HepG2 (cell line): ENCODE measurements around the gene SLC6A16. TPM values are rescaled to one million over a fixed set of nuclear protein-coding genes. Genes with fewer than 3 reads are reported as not detected.

Source experiments
- ATAC-seq: fragments of 200-7000 bp; cut with Tn5 transposase; 3 replicates; pipeline ENCODE4 v1.9.1; 2020; ENCODE audit warnings: mild to moderate bottlenecking, moderate library complexity
- BruUV-seq: library from RNA; stranded (reverse); fragments of 400-500 nt; replicated peaks from 2 replicates; lab custom pipeline; 2021; lab: Mats Ljungman, UMichigan
- CTCF ChIA-PET: fragments of 300-600 bp; formaldehyde crosslinking; extraction: SDS; loops from one replicate; lab custom pipeline; 2021; ENCODE audit warnings: low total read pairs, inconsistent platforms, low intra/inter-chr PET ratio; lab: Yijun Ruan, JAX
- POLR2A ChIA-PET: fragments of 350-600 bp; sonication (Branson Sonifier 250); formaldehyde crosslinking; loops from one replicate; lab custom pipeline; 2020; ENCODE audit warnings: antibody characterized with exemption, inconsistent platforms; lab: Yijun Ruan, JAX
- DNase-seq: peaks from one replicate; pipeline ENCODE4 v3.0.0-alpha.2; 2015; ENCODE audit warnings: low spot score
- FAIRE-seq: peaks from 3 replicates; lab custom pipeline; 2011; peaks lifted over from hg19 to GRCh38; lab: Jason Lieb, UNC
- H2AFZ ChIP-seq: one replicate; pipeline ENCODE4 v1.6.1; 2011; ENCODE audit warnings: low read length, inconsistent platforms
- H3K27ac ChIP-seq: fragments of 300-600 bp; 3 replicates; pipeline ENCODE4 v1.8.0; 2011; ENCODE audit warnings: mixed run types, mild to moderate bottlenecking, mixed read lengths, low read length, inconsistent platforms; ENCODE audit not compliant: insufficient read depth; ENCODE audit errors: extremely low read length
- H3K27me3 ChIP-seq, 2 experiments: fragments of 200-600 bp in 1 of 2; 2 replicates in 1 of 2; 3 replicates in 1 of 2; pipeline versions ENCODE4 v1.6.0 to v1.8.0; 2011; ENCODE audit warnings: low read length in 2 of 2, mild to moderate bottlenecking in 2 of 2, moderate library complexity in 2 of 2, inconsistent platforms in 1 of 2; ENCODE audit not compliant: insufficient read depth in 2 of 2, control insufficient read depth in 1 of 2
- H3K36me3 ChIP-seq, 2 experiments: fragments of 200-600 bp in 1 of 2; replicated peaks in 1 of 2; 2 replicates in 1 of 2; 3 replicates in 1 of 2; pipeline versions ENCODE4 v1.5.1 to v1.8.0; 2011; ENCODE audit warnings: low read length in 2 of 2, inconsistent platforms in 1 of 2; ENCODE audit not compliant: insufficient read depth in 2 of 2, control insufficient read depth in 1 of 2
- H3K4me1 ChIP-seq: 2 replicates; pipeline ENCODE4 v1.5.1; 2012; ENCODE audit warnings: low read length, inconsistent platforms; ENCODE audit not compliant: insufficient read depth
- H3K4me2 ChIP-seq: 2 replicates; pipeline ENCODE4 v1.6.0; 2011; ENCODE audit warnings: low read depth, low read length, inconsistent platforms
- H3K4me3 ChIP-seq, 3 experiments: fragments of 200-600 bp in 1 of 3; sonication (generic), shearing (Covaris generic) in 1 of 3; replicated peaks in 1 of 3; 2 replicates each; pipeline ENCODE4 v1.5.1; 2011 to 2016; ENCODE audit warnings: low read length in 3 of 3, inconsistent platforms in 2 of 3, low read depth in 2 of 3, mild to moderate bottlenecking in 2 of 3, control low read depth in 1 of 3, mixed read lengths in 1 of 3; ENCODE audit not compliant: insufficient read depth in 1 of 3
- H3K79me2 ChIP-seq: one replicate; pipeline ENCODE4 v1.6.1; 2011; ENCODE audit warnings: low read length, inconsistent platforms; ENCODE audit not compliant: insufficient read depth
- H3K9ac ChIP-seq: 2 replicates; pipeline ENCODE4 v1.6.0; 2011; ENCODE audit warnings: mild to moderate bottlenecking, low read depth, low read length, inconsistent platforms; ENCODE audit not compliant: insufficient read depth
- H3K9me3 ChIP-seq: 2 replicates; pipeline ENCODE4 v1.5.1; 2012; ENCODE audit warnings: mild to moderate bottlenecking, low read length
- H4K20me1 ChIP-seq: 2 replicates; pipeline ENCODE4 v1.6.0; 2011; ENCODE audit warnings: inconsistent platforms, mild to moderate bottlenecking, low read length, moderate library complexity; ENCODE audit not compliant: insufficient read depth
- ARHGAP35 ChIP-seq: sonication (generic); formaldehyde crosslinking; IDR thresholded peaks from 2 replicates; pipeline ENCODE4 v1.9.0; 2022; ENCODE audit warnings: mild to moderate bottlenecking, inconsistent platforms, moderate library complexity, missing genetic modification reagents, borderline replicate concordance
- ATF4 ChIP-seq, 2 experiments: fragments of 450-650 bp in 1 of 2; sonication (generic) in 1 of 2; formaldehyde crosslinking; IDR thresholded peaks; 2 replicates each; pipeline versions ENCODE4 v1.5.0 to v1.8.0; 2020 to 2022; ENCODE audit warnings: mild to moderate bottlenecking in 1 of 2, missing genetic modification reagents in 1 of 2
- GATAD2A ChIP-seq: IDR thresholded peaks from 2 replicates; pipeline ENCODE4 v1.6.1; 2016
- GFI1 ChIP-seq: sonication (generic); formaldehyde crosslinking; IDR thresholded peaks from 2 replicates; pipeline ENCODE4 v1.5.0; 2020; ENCODE audit warnings: missing genetic modification reagents, mild to moderate bottlenecking, borderline replicate concordance
- HNF1A ChIP-seq, 2 experiments: sonication (generic) in 1 of 2; formaldehyde crosslinking in 1 of 2; IDR thresholded peaks; 2 replicates each; pipeline versions ENCODE4 v1.4.0 to v1.6.1; 2016 to 2020; ENCODE audit warnings: borderline replicate concordance in 1 of 2, low read depth in 1 of 2, mild to moderate bottlenecking in 1 of 2, missing genetic modification reagents in 1 of 2
- HNF4G ChIP-seq, 2 experiments: sonication (generic) in 1 of 2; formaldehyde crosslinking in 1 of 2; IDR thresholded peaks; 2 replicates each; pipeline versions ENCODE4 v1.4.0 to v1.6.1; 2011 to 2020; ENCODE audit warnings: borderline replicate concordance in 2 of 2, low read depth in 2 of 2, mild to moderate bottlenecking in 2 of 2, low read length in 1 of 2, missing genetic modification reagents in 1 of 2, moderate library complexity in 1 of 2
- NR1H2 ChIP-seq: sonication (generic); formaldehyde crosslinking; IDR thresholded peaks from 2 replicates; pipeline ENCODE4 v1.8.1; 2022; ENCODE audit warnings: low read depth, missing genetic modification reagents, borderline replicate concordance
- PAF1 ChIP-seq: IDR thresholded peaks from 2 replicates; pipeline ENCODE4 v1.6.1; 2016; ENCODE audit warnings: missing genetic modification reagents, missing compliant biosample characterization
- PLSCR1 ChIP-seq: sonication (generic); formaldehyde crosslinking; IDR thresholded peaks from 2 replicates; pipeline ENCODE4 v1.5.0; 2020; ENCODE audit warnings: missing genetic modification reagents, mild to moderate bottlenecking, borderline replicate concordance
- REPIN1 ChIP-seq: sonication (generic); formaldehyde crosslinking; IDR thresholded peaks from 2 replicates; pipeline ENCODE4 v1.8.0; 2022; ENCODE audit warnings: missing genetic modification reagents, low read depth, mild to moderate bottlenecking, borderline replicate concordance
- REXO4 ChIP-seq: sonication (generic); formaldehyde crosslinking; IDR thresholded peaks from 2 replicates; pipeline ENCODE4 v1.8.0; 2022; ENCODE audit warnings: missing genetic modification reagents, mild to moderate bottlenecking, borderline replicate concordance
- ZFY ChIP-seq: sonication (generic); formaldehyde crosslinking; IDR thresholded peaks from 2 replicates; pipeline ENCODE4 v1.4.0; 2020; ENCODE audit warnings: missing genetic modification reagents
- ZNF446 ChIP-seq: sonication (generic); formaldehyde crosslinking; IDR thresholded peaks from 2 replicates; pipeline ENCODE4 v1.5.0; 2020; ENCODE audit warnings: mild to moderate bottlenecking, missing genetic modification reagents
- ZNF564 ChIP-seq: sonication (generic); formaldehyde crosslinking; IDR thresholded peaks from 2 replicates; pipeline ENCODE4 v1.8.1; 2023; ENCODE audit warnings: mild to moderate bottlenecking, missing genetic modification reagents
- ZNF816 ChIP-seq: sonication (generic); formaldehyde crosslinking; IDR thresholded peaks from 2 replicates; pipeline ENCODE4 v1.8.0; 2022; ENCODE audit warnings: missing genetic modification reagents, mild to moderate bottlenecking, borderline replicate concordance
- in situ Hi-C: cut with HindIII; loops from 2 replicates; pipeline ENCODE4 v1.10.0; 2017; ENCODE audit warnings: low pct_unique_long_range_greater_than_20kb; ENCODE audit not compliant: extremely low pct_ligation_motif_present
- intact Hi-C: fragments of 100-400 bp; cut with micrococcal nuclease; formaldehyde crosslinking; loops from one replicate; pipeline ENCODE4 v1.10.0; 2022; ENCODE audit not compliant: unreplicated experiment
- polyA plus RNA-seq, 8 experiments: library from polyadenylated mRNA; depleted of rRNA in 3 of 8; stranded (reverse) in 7 of 8; unstranded in 1 of 8; fragments of >200 nt; fragmentation: Illumina TruSeq in 4 of 8; extraction: Trizol in 4 of 8; gene quantifications; 2 replicates each; pipeline versions ENCODE4 v1.2.1 to v1.2.3, GENCODE V29; 2011 to 2016; ENCODE audit warnings: low read depth in 4 of 8, missing spikeins in 1 of 8, mixed read lengths in 1 of 8; ENCODE audit not compliant: insufficient read depth in 1 of 8
- total RNA-seq, 5 experiments: library from RNA; depleted of rRNA; stranded (reverse); fragments of >200 nt; fragmentation: Illumina TruSeq; extraction: Trizol; gene quantifications; 2 replicates each; pipeline ENCODE4 v1.2.3, GENCODE V29; 2016; ENCODE audit warnings: low read depth in 1 of 5
- TF ChIP-seq, protein P1 (sequence below): sonication (generic); formaldehyde crosslinking; IDR thresholded peaks from 2 replicates; pipeline ENCODE4 v1.5.1; 2020; ENCODE audit warnings: missing genetic modification reagents, mild to moderate bottlenecking, borderline replicate concordance

SLC6A16 gene
- total and polyA plus RNA-seq, 2 of the 13 experiments (the other 11 are each of a cell fraction or from before 2014, with no cell fraction given) = 0.07 to 0.18 TPM

DNA sequence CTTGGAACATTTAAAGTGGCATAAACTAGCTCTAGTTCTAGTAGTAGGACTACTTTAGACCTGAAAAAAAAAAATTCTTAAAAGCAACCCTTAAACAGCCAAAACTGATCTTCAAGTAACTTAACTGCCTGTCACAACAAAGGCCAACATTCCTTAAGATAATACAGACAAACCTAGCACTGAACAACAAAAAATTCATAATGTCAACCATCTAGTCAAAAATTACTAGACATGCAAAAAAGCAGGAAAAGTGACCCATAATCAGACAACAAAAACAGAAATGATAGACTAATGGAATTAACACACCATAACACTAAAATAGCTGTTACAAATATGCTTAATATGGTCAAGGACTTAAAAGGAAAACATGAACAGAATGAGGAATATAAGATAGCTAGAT lies 6.7 kb downstream of the SLC6A16 start:
- no peaks in the 10 kb centered on the region for H3K9me3 ChIP-seq
- DNase-seq = no peak
- H3K9ac ChIP-seq = no peak overlapping the region
- ChIA-PET POLR2A (no interaction called here), CTCF (no interaction called here)
- H3K36me3 ChIP-seq = no peaks in the 10 kb centered on the region
- intact Hi-C loops (no loop called here), in situ Hi-C loops (no loop called here)
- no peaks in the 10 kb centered on the region for H3K4me1 ChIP-seq
- H3K27me3 ChIP-seq = no peaks in the 10 kb centered on the region
- no peak for FAIRE-seq
- H3K4me2 ChIP-seq = no peak overlapping the region
- no peak overlapping the region for H3K27ac ChIP-seq
- no peak for TF ChIP-seq ZNF446
- TF ChIP-seq GATAD2A (CRISPR knock-in tag) = no peak
- no peak for TF ChIP-seq ZNF564
- no peak for TF ChIP-seq NR1H2
- TF ChIP-seq REXO4 (CRISPR knock-in tag) = no peak
- no peak for TF ChIP-seq HNF1A (IDR thresholded peaks at IDR 0.05; ENCODE audit: low read depth)
- TF ChIP-seq HNF1A (CRISPR knock-in tag; IDR thresholded peaks at IDR 0.05; ENCODE audit: borderline replicate concordance) = no peak
- no peak for TF ChIP-seq ZFY
- TF ChIP-seq ATF4 (CRISPR knock-in tag; IDR thresholded peaks at IDR 0.05) = no peak
- TF ChIP-seq, protein P1, sequence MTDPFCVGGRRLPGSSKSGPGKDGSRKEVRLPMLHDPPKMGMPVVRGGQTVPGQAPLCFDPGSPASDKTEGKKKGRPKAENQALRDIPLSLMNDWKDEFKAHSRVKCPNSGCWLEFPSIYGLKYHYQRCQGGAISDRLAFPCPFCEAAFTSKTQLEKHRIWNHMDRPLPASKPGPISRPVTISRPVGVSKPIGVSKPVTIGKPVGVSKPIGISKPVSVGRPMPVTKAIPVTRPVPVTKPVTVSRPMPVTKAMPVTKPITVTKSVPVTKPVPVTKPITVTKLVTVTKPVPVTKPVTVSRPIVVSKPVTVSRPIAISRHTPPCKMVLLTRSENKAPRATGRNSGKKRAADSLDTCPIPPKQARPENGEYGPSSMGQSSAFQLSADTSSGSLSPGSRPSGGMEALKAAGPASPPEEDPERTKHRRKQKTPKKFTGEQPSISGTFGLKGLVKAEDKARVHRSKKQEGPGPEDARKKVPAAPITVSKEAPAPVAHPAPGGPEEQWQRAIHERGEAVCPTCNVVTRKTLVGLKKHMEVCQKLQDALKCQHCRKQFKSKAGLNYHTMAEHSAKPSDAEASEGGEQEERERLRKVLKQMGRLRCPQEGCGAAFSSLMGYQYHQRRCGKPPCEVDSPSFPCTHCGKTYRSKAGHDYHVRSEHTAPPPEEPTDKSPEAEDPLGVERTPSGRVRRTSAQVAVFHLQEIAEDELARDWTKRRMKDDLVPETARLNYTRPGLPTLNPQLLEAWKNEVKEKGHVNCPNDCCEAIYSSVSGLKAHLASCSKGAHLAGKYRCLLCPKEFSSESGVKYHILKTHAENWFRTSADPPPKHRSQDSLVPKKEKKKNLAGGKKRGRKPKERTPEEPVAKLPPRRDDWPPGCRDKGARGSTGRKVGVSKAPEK (CRISPR knock-in tag) = no peak
- TF ChIP-seq PLSCR1 (CRISPR knock-in tag) = no peak
- TF ChIP-seq ARHGAP35 (CRISPR knock-in tag) = no peak
- TF ChIP-seq ZNF816 (CRISPR knock-in tag) = no peak
- TF ChIP-seq GFI1 = no peak
- no peak for TF ChIP-seq REPIN1 (CRISPR knock-in tag)
- no peak for TF ChIP-seq HNF4G (IDR thresholded peaks at IDR 0.05; ENCODE audit: borderline replicate concordance, low read depth, low read length)
- no peak for TF ChIP-seq HNF4G (CRISPR knock-in tag; IDR thresholded peaks at IDR 0.05; ENCODE audit: borderline replicate concordance, low read depth)
- TF ChIP-seq PAF1 (CRISPR knock-in tag) = no peak
- H3K4me3 ChIP-seq = no peak overlapping the region
- BruUV-seq = no TSS peak
- H3K79me2 ChIP-seq = no peaks in the 10 kb centered on the region
- no peak overlapping the region for H2AFZ ChIP-seq
- no peaks in the 10 kb centered on the region for H4K20me1 ChIP-seq
- no peak for ATAC-seq
